ENCODE measurements around the gene MYBPH.

MYBPH gene

DNA sequence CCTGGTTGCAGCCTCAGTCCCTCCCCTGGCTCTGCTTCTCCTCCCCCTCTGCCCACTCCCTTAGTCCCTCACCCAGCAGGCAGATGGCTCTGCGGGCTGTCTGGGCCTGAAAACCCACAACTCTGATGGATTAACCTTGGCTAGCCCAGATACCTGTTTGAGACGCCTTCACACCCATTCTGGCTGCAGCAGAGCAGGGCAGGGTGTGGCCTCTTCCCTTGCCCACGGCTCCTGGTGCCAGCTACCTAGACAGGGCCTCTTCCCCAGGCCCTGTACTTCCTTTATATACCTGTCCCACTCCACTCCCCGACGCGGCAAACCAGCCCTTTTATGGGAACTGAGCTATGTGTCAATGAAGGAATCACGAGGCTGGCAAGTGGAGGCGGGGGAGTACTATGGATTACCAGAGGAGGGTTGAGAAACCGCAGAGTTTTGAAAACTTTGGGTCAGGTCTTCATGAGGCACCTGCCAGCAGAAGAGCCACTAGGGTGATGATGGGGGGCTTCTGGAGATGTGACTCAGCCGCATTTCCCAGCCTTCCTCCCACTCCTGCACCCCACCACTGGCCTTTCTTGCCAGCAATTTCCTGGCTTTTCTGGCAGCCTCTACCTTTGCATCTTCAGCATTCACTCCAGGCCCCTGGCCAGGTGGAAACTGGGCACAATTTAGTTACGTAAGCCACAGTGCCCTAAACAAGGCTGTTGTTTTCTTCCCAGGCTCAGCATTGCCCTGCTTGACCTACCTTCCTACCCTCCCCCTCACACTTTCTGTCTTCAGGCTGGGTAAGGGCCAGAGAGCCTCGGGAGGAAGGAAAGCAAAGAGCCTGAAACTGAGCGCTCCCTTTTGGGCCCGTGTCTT lies 11.0 kb upstream of the MYBPH start, which contains the start of gene CHI3L1:
Gene CHI3L1 (minus strand): TSS at position 259 of the 858 bp plus-strand sequence. CDS start 81 bp downstream, at position 178.
- Histone ChIP-seq H3K36me3 (ENCODE audit: insufficient read depth, low read length) (no peaks in the 10 kb centered on the region), H3K9me3 (ENCODE audit: insufficient read depth, low read depth, low read length) (no peaks in the 10 kb centered on the region), H3K27me3 (ENCODE audit: insufficient read depth, low read length, poor library complexity, severe bottlenecking) (no peaks in the 10 kb centered on the region), H3K4me2 (ENCODE audit: low read depth, low read length, poor library complexity, severe bottlenecking) (no peak within 1 kb of the TSS), H3F3A (ENCODE audit: low read depth) (no peaks in the 10 kb centered on the region), H3K4me1 (ENCODE audit: insufficient read depth, low read length, poor library complexity, severe bottlenecking) (no peaks in the 10 kb centered on the region), H2AFZ (ENCODE audit: low read length) (no peak within 1 kb of the TSS), H4K20me1 (ENCODE audit: insufficient read depth, low read length, poor library complexity, severe bottlenecking) (no peaks in the 10 kb centered on the region), H3K4me3 (ENCODE audit: low read length, poor library complexity, severe bottlenecking) (no peak within 1 kb of the TSS), H3K9me2 (replicated peaks; ENCODE audit: low read depth, low read length) (no peaks in the 10 kb centered on the region), H3K9ac (ENCODE audit: low read depth, low read length, poor library complexity, severe bottlenecking) (no peak within 1 kb of the TSS), H3K79me2 (ENCODE audit: insufficient read depth, low read length) (no peaks in the 10 kb centered on the region)
- no peak for TF ChIP-seq EZH2phosphoT487 (IDR thresholded peaks at IDR 0.05; ENCODE audit: borderline replicate concordance)
- TF ChIP-seq, protein P1, sequence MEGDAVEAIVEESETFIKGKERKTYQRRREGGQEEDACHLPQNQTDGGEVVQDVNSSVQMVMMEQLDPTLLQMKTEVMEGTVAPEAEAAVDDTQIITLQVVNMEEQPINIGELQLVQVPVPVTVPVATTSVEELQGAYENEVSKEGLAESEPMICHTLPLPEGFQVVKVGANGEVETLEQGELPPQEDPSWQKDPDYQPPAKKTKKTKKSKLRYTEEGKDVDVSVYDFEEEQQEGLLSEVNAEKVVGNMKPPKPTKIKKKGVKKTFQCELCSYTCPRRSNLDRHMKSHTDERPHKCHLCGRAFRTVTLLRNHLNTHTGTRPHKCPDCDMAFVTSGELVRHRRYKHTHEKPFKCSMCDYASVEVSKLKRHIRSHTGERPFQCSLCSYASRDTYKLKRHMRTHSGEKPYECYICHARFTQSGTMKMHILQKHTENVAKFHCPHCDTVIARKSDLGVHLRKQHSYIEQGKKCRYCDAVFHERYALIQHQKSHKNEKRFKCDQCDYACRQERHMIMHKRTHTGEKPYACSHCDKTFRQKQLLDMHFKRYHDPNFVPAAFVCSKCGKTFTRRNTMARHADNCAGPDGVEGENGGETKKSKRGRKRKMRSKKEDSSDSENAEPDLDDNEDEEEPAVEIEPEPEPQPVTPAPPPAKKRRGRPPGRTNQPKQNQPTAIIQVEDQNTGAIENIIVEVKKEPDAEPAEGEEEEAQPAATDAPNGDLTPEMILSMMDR (conservative IDR thresholded peaks at IDR 0.05; ENCODE audit: low read length), result no peak

DNA sequence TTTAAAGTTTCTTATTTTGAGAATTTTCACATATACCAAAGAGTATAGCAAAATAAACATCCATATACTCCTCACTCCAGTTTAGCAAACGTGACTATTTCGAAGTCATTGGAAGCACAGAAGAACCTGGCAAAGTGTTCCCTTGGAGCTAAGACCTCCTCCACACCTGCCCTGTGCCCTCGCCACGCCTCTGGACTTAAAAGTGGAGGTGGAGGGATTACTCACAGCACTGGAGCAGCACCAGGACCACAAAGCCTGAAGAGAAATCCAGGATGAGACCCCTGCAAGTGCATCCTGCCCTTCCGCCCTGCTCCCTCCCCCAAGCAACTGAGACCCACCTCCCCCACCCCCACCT lies 10.4 kb upstream of the MYBPH start:
- H3K4me2 ChIP-seq (ENCODE audit: low read depth, low read length, poor library complexity, severe bottlenecking), result no peak overlapping the region
- no peak overlapping the region for H3K9ac ChIP-seq (ENCODE audit: low read depth, low read length, poor library complexity, severe bottlenecking)
- no peaks in the 10 kb centered on the region for H3K27me3 ChIP-seq (ENCODE audit: insufficient read depth, low read length, poor library complexity, severe bottlenecking)
- TF ChIP-seq, protein P1 (conservative IDR thresholded peaks at IDR 0.05; ENCODE audit: low read length), result no peak
- TF ChIP-seq EZH2phosphoT487 (IDR thresholded peaks at IDR 0.05; ENCODE audit: borderline replicate concordance), result no peak
- H3K36me3 ChIP-seq (ENCODE audit: insufficient read depth, low read length), result no peaks in the 10 kb centered on the region
- no peaks in the 10 kb centered on the region for H3F3A ChIP-seq (ENCODE audit: low read depth)
- no peaks in the 10 kb centered on the region for H3K9me3 ChIP-seq (ENCODE audit: insufficient read depth, low read depth, low read length)
- H4K20me1 ChIP-seq (ENCODE audit: insufficient read depth, low read length, poor library complexity, severe bottlenecking), result no peaks in the 10 kb centered on the region
- no peaks in the 10 kb centered on the region for H3K79me2 ChIP-seq (ENCODE audit: insufficient read depth, low read length)
- no peak overlapping the region for H2AFZ ChIP-seq (ENCODE audit: low read length)
- no peaks in the 10 kb centered on the region for H3K4me1 ChIP-seq (ENCODE audit: insufficient read depth, low read length, poor library complexity, severe bottlenecking)
- no peak overlapping the region for H3K4me3 ChIP-seq (ENCODE audit: low read length, poor library complexity, severe bottlenecking)
- H3K9me2 ChIP-seq (replicated peaks; ENCODE audit: low read depth, low read length), result no peaks in the 10 kb centered on the region

DNA sequence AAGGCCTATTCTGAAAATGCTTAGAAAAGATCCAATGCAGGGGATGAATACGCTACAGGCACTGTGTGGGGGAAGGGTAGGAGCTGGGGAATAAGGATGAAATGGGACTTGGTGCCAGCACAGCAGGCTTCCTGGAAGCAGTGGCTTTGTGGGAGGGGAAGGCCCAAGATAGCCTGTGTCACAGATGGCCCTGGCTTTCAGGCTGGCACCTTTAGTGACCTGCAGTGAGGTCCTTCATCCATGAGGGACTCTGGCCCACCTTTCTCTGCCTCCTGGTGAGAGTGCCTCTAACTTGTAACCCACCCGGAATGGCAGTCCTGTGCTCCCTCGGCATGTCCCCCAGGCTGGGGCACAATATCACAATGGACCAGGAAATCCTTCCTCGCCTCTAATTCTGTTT lies 10.0 kb upstream of the MYBPH start:
- Histone ChIP-seq H2AFZ (ENCODE audit: low read length) (no peak overlapping the region), H3K9me3 (ENCODE audit: insufficient read depth, low read depth, low read length) (no peaks in the 10 kb centered on the region), H3K4me3 (ENCODE audit: low read length, poor library complexity, severe bottlenecking) (no peak overlapping the region), H4K20me1 (ENCODE audit: insufficient read depth, low read length, poor library complexity, severe bottlenecking) (no peaks in the 10 kb centered on the region), H3K79me2 (ENCODE audit: insufficient read depth, low read length) (no peaks in the 10 kb centered on the region), H3F3A (ENCODE audit: low read depth) (no peaks in the 10 kb centered on the region), H3K36me3 (ENCODE audit: insufficient read depth, low read length) (no peaks in the 10 kb centered on the region), H3K9me2 (replicated peaks; ENCODE audit: low read depth, low read length) (no peaks in the 10 kb centered on the region), H3K4me1 (ENCODE audit: insufficient read depth, low read length, poor library complexity, severe bottlenecking) (no peaks in the 10 kb centered on the region), H3K27me3 (ENCODE audit: insufficient read depth, low read length, poor library complexity, severe bottlenecking) (no peaks in the 10 kb centered on the region), H3K9ac (ENCODE audit: low read depth, low read length, poor library complexity, severe bottlenecking) (no peak overlapping the region), H3K4me2 (ENCODE audit: low read depth, low read length, poor library complexity, severe bottlenecking) (no peak overlapping the region)
- no peak for TF ChIP-seq EZH2phosphoT487 (IDR thresholded peaks at IDR 0.05; ENCODE audit: borderline replicate concordance)
- TF ChIP-seq, protein P1 (conservative IDR thresholded peaks at IDR 0.05; ENCODE audit: low read length), result no peak
